H9 (cell line): Measurements from ENCODE around the gene NUDT7. TPM values are rescaled to one million over a fixed set of nuclear protein-coding genes. Genes with fewer than 3 reads are reported as not detected.

Experiments
- DNase-seq: peaks from one replicate; pipeline ENCODE4 v3.0.0-alpha.2; 2017
- H2AFZ ChIP-seq: one replicate; pipeline ENCODE4 v1.6.1; 2013; ENCODE audit warnings: mild to moderate bottlenecking, low read length, control low read depth, moderate library complexity
- H2AK5ac ChIP-seq: 2 replicates; pipeline ENCODE4 v1.6.1; 2013; ENCODE audit warnings: low read length, control low read depth, mixed read lengths; ENCODE audit not compliant: insufficient read length
- H2BK120ac ChIP-seq: one replicate; pipeline ENCODE4 v1.6.1; 2013; ENCODE audit warnings: low read depth, mild to moderate bottlenecking, low read length, control low read depth, inconsistent platforms; ENCODE audit not compliant: poor library complexity, severe bottlenecking
- H2BK12ac ChIP-seq: 2 replicates; pipeline ENCODE4 v1.6.1; 2013; ENCODE audit warnings: low read length, control low read depth, mixed read lengths, low read depth; ENCODE audit not compliant: insufficient read length
- H2BK15ac ChIP-seq: 2 replicates; pipeline ENCODE4 v1.6.1; 2013; ENCODE audit warnings: low read depth, low read length, control low read depth
- H2BK20ac ChIP-seq: one replicate; pipeline ENCODE4 v1.6.1; 2013; ENCODE audit warnings: low read depth, mild to moderate bottlenecking, low read length, control low read depth, inconsistent platforms; ENCODE audit not compliant: poor library complexity, severe bottlenecking
- H2BK5ac ChIP-seq: 2 replicates; pipeline ENCODE4 v1.6.1; 2013; ENCODE audit warnings: low read length, control low read depth, mixed read lengths; ENCODE audit not compliant: insufficient read length
- H3K14ac ChIP-seq: 2 replicates; pipeline ENCODE4 v1.6.1; 2013; ENCODE audit warnings: low read length, control low read depth; ENCODE audit not compliant: insufficient read depth
- H3K18ac ChIP-seq: 2 replicates; pipeline ENCODE4 v1.6.1; 2013; ENCODE audit warnings: low read depth, mild to moderate bottlenecking, mixed read lengths, low read length, control low read depth; ENCODE audit not compliant: insufficient read length
- H3K23ac ChIP-seq: 2 replicates; pipeline ENCODE4 v1.6.1; 2013; ENCODE audit warnings: low read length, control low read depth, mixed read lengths, low read depth; ENCODE audit not compliant: insufficient read length
- H3K23me2 ChIP-seq: 2 replicates; pipeline ENCODE4 v1.6.1; 2013; ENCODE audit warnings: low read depth, mild to moderate bottlenecking, mixed read lengths, low read length, control low read depth; ENCODE audit not compliant: insufficient read length, poor library complexity, severe bottlenecking
- H3K27ac ChIP-seq: 2 replicates; pipeline ENCODE4 v1.5.1; 2013; ENCODE audit warnings: low read length, control low read depth, mixed read lengths, low read depth; ENCODE audit not compliant: insufficient read length
- H3K27me3 ChIP-seq: 2 replicates; pipeline ENCODE4 v1.6.1; 2013; ENCODE audit warnings: low read length, control low read depth, inconsistent platforms; ENCODE audit not compliant: insufficient read depth
- H3K4ac ChIP-seq: 2 replicates; pipeline ENCODE4 v1.6.1; 2013; ENCODE audit warnings: low read depth, mild to moderate bottlenecking, control low read depth, inconsistent platforms, low read length, moderate library complexity
- H3K4me1 ChIP-seq: 2 replicates; pipeline ENCODE4 v1.6.1; 2013; ENCODE audit warnings: low read length, control low read depth, inconsistent platforms; ENCODE audit not compliant: insufficient read depth
- H3K4me2 ChIP-seq: 2 replicates; pipeline ENCODE4 v1.6.1; 2013; ENCODE audit warnings: low read length, control low read depth, mixed read lengths; ENCODE audit not compliant: insufficient read length, insufficient read depth
- H3K56ac ChIP-seq: 2 replicates; pipeline ENCODE4 v1.6.1; 2013; ENCODE audit warnings: low read depth, mild to moderate bottlenecking, mixed read lengths, low read length, control low read depth; ENCODE audit not compliant: insufficient read length
- H3K79me1 ChIP-seq: 2 replicates; pipeline ENCODE4 v1.6.1; 2013; ENCODE audit warnings: low read depth, mild to moderate bottlenecking, moderate library complexity, low read length, control low read depth, inconsistent platforms; ENCODE audit not compliant: insufficient read depth, poor library complexity, severe bottlenecking
- H3K79me2 ChIP-seq: 2 replicates; pipeline ENCODE4 v1.6.1; 2013; ENCODE audit warnings: low read length, control low read depth, inconsistent platforms; ENCODE audit not compliant: insufficient read depth
- H3K9ac ChIP-seq: 2 replicates; pipeline ENCODE4 v1.6.1; 2013; ENCODE audit warnings: low read length, control low read depth, mixed read lengths; ENCODE audit not compliant: insufficient read length; ENCODE audit errors: extremely low read depth
- H3K9me3 ChIP-seq: one replicate; pipeline ENCODE4 v1.6.1; 2013; ENCODE audit warnings: low read depth, low read length, inconsistent platforms; ENCODE audit not compliant: control insufficient read depth
- H3T11ph ChIP-seq: one replicate; pipeline ENCODE4 v1.6.1; 2013; ENCODE audit warnings: mild to moderate bottlenecking, low read length, control low read depth, inconsistent platforms
- H4K20me1 ChIP-seq: one replicate; pipeline ENCODE4 v1.6.1; 2013; ENCODE audit not compliant: control insufficient read depth, insufficient read length, insufficient read depth
- H4K5ac ChIP-seq: 2 replicates; pipeline ENCODE4 v1.6.1; 2013; ENCODE audit warnings: low read depth, mild to moderate bottlenecking, mixed read lengths, low read length, control low read depth; ENCODE audit not compliant: insufficient read length
- H4K8ac ChIP-seq: replicated peaks from 2 replicates; pipeline ENCODE4 v1.6.1; 2013; ENCODE audit warnings: low read length, control low read depth, mixed read lengths, low read depth; ENCODE audit not compliant: insufficient read length
- H4K91ac ChIP-seq: 2 replicates; pipeline ENCODE4 v1.6.1; 2013; ENCODE audit warnings: low read depth, mild to moderate bottlenecking, moderate library complexity, mixed read lengths, low read length, control low read depth; ENCODE audit not compliant: insufficient read length
- H3K27ac Mint-ChIP-seq, 3 experiments: 2 replicates in 2 of 3; 3 replicates in 1 of 3; pipeline ENCODE4 v1.8.0; 2020 to 2021; ENCODE audit warnings: mixed read lengths in 3 of 3, mild to moderate bottlenecking in 1 of 3, moderate library complexity in 1 of 3
- H3K27me3 Mint-ChIP-seq: 2 replicates; pipeline ENCODE4 v1.8.0; 2021; ENCODE audit warnings: low read depth, mild to moderate bottlenecking, moderate library complexity, mixed read lengths
- H3K36me3 Mint-ChIP-seq, 3 experiments: 2 replicates in 2 of 3; 3 replicates in 1 of 3; pipeline ENCODE4 v1.8.0; 2020 to 2021; ENCODE audit warnings: low read depth in 3 of 3, mixed read lengths in 3 of 3; ENCODE audit not compliant: insufficient read depth in 1 of 3
- H3K4me1 Mint-ChIP-seq, 2 experiments: 2 replicates each; pipeline ENCODE4 v1.8.0; 2020; ENCODE audit warnings: mixed read lengths in 2 of 2
- H3K4me3 Mint-ChIP-seq, 2 experiments: 2 replicates in 1 of 2; 3 replicates in 1 of 2; pipeline ENCODE4 v1.8.0; 2020 to 2021; ENCODE audit warnings: mild to moderate bottlenecking in 2 of 2, mixed read lengths in 2 of 2, moderate library complexity in 1 of 2
- H3K9me3 Mint-ChIP-seq, 2 experiments: 2 replicates in 1 of 2; 3 replicates in 1 of 2; pipeline ENCODE4 v1.8.0; 2020; ENCODE audit warnings: mild to moderate bottlenecking in 2 of 2, mixed read lengths in 2 of 2, moderate library complexity in 1 of 2
- WGBS: extraction: QIAGEN DNeasy Blood & Tissue Kit; methylation state at CpG from one replicate; pipeline ENCODE4 v1.1.7; 2013; ENCODE audit warnings: missing lambda C conversion rate, low lambda C conversion rate, mixed read lengths; ENCODE audit not compliant: insufficient read length; ENCODE audit errors: extremely low coverage; 5-methylcytosine and 5-hydroxymethylcytosine counted together
- total RNA-seq: library from RNA; stranded (reverse); gene quantifications from 2 replicates; pipeline ENCODE4 v1.2.1, GENCODE V29; 2021
- TF ChIP-seq, protein P1 (sequence below): fragments of 200-600 bp; sonication (generic); conservative IDR thresholded peaks from 3 replicates; pipeline ENCODE4 v1.8.0; 2021; ENCODE audit warnings: antibody characterized with exemption, mild to moderate bottlenecking

The NUDT7 gene
- total RNA-seq, 1 experiment from 2014 or later: 6.8 TPM

DNA sequence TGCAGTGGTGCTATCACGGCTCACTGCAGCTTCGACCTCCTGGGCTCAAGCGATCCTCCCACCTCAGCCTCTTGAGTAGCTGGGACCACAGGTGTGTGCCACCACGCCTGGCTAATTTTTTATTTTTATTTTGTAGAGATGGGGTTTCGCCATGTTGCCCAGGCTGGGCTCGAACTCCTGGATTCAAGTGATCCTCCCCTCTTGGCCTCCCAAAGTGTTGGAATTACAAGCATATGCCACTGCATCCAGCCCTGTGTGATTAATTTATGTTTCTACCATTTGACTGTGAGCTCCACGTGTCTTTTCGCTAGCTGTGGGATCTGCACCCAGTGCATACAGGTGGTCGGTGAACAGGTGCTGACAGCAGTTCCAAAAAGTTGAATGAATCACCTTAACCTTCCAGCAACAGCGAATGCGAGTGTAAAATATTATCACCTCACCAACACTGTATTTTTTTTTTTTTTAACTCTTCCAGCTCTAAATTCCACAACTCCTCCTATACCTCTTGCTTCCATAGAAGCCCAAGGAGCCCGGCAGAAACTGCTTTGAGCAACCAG, 484 bp upstream of the NUDT7 start:
- Histone ChIP-seq H2BK12ac (no peak overlapping the region), H2BK20ac (no peak overlapping the region), H3T11ph (no peak overlapping the region), H3K9me3 (no peaks in the 10 kb centered on the region), H3K4me1 (peaks cover 7% of the 10 kb centered on the region; the same call in 1 of the 2 replicates), H3K27ac (no peak overlapping the region), H3K56ac (no peak overlapping the region), H3K27me3 (no peaks in the 10 kb centered on the region), H4K8ac (no peak overlapping the region), H2BK15ac (no peak overlapping the region), H3K18ac (no peak overlapping the region), H2BK5ac (no peak overlapping the region), H3K4ac (no peak overlapping the region), H3K4me2 (no peak overlapping the region), H3K23ac (no peak overlapping the region), H2AK5ac (no peak overlapping the region), H3K79me1 (no peaks in the 10 kb centered on the region), H2AFZ (no peak overlapping the region), H2BK120ac (no peak overlapping the region), H4K5ac (no peak overlapping the region), H4K20me1 (no peaks in the 10 kb centered on the region), H3K23me2 (peaks cover 7% of the 10 kb centered on the region), H3K14ac (no peak overlapping the region), H4K91ac (no peak overlapping the region), H3K9ac (no peak overlapping the region), H3K79me2 (no peaks in the 10 kb centered on the region)
- H3K27me3 Mint-ChIP-seq: peaks cover 1% of the 10 kb centered on the region; the same call in 1 of the 2 replicates
- WGBS: no CpG with 5 or more reads among the region's 12 CpGs
- no peak for DNase-seq
- H3K36me3 Mint-ChIP-seq: peaks cover 0 to 9% (median 4%) of the 10 kb centered on the region in 3 experiments; a peak in 4 of 7 replicates
- H3K9me3 Mint-ChIP-seq: no peaks in the 10 kb centered on the region; a peak in 1 of 5 replicates
- H3K4me3 Mint-ChIP-seq: peak overlapping the region; percentile 25 to 82; a peak in 3 of 5 replicates
- TF ChIP-seq, protein P1, sequence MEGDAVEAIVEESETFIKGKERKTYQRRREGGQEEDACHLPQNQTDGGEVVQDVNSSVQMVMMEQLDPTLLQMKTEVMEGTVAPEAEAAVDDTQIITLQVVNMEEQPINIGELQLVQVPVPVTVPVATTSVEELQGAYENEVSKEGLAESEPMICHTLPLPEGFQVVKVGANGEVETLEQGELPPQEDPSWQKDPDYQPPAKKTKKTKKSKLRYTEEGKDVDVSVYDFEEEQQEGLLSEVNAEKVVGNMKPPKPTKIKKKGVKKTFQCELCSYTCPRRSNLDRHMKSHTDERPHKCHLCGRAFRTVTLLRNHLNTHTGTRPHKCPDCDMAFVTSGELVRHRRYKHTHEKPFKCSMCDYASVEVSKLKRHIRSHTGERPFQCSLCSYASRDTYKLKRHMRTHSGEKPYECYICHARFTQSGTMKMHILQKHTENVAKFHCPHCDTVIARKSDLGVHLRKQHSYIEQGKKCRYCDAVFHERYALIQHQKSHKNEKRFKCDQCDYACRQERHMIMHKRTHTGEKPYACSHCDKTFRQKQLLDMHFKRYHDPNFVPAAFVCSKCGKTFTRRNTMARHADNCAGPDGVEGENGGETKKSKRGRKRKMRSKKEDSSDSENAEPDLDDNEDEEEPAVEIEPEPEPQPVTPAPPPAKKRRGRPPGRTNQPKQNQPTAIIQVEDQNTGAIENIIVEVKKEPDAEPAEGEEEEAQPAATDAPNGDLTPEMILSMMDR: no peak
- peaks cover 11 to 18% of the 10 kb centered on the region in 2 experiments for H3K4me1 Mint-ChIP-seq
- H3K27ac Mint-ChIP-seq: peak overlapping the region; percentile 82 to 96 (median 82); a peak in 6 of 7 replicates
